Neuronal stem cell (in vitro differentiated cells): ENCODE results near the gene GBE1.
A peak's percentile ranks its signal among the peaks of the same experiment; 100 is the strongest.

Source experiments
- DNase-seq: peaks from one replicate; pipeline ENCODE4 v3.0.0-alpha.2; 2013; ENCODE audit warnings: low spot score
- H2AFZ ChIP-seq: one replicate; pipeline ENCODE4 v1.6.1; 2013; ENCODE audit warnings: mild to moderate bottlenecking, low read length, inconsistent platforms
- H2AK5ac ChIP-seq: 2 replicates; pipeline ENCODE4 v1.6.1; 2013; ENCODE audit warnings: low read depth, mild to moderate bottlenecking, inconsistent platforms, low read length, moderate library complexity, mixed read lengths
- H2BK120ac ChIP-seq: 2 replicates; pipeline ENCODE4 v1.6.1; 2013; ENCODE audit warnings: low read depth, mild to moderate bottlenecking, inconsistent platforms, low read length, moderate library complexity, mixed read lengths
- H2BK12ac ChIP-seq: one replicate; pipeline ENCODE4 v1.6.1; 2013; ENCODE audit warnings: low read length, inconsistent platforms
- H2BK15ac ChIP-seq: 2 replicates; pipeline ENCODE4 v1.6.1; 2013; ENCODE audit warnings: mild to moderate bottlenecking, low read length, inconsistent platforms, mixed read lengths
- H2BK5ac ChIP-seq: one replicate; pipeline ENCODE4 v1.6.1; 2013; ENCODE audit warnings: inconsistent platforms, mild to moderate bottlenecking, low read length, moderate library complexity
- H3K14ac ChIP-seq: one replicate; pipeline ENCODE4 v1.6.1; 2013; ENCODE audit warnings: low read length, inconsistent platforms
- H3K18ac ChIP-seq: 2 replicates; pipeline ENCODE4 v1.6.1; 2013; ENCODE audit warnings: low read length, inconsistent platforms
- H3K23ac ChIP-seq: 2 replicates; pipeline ENCODE4 v1.6.1; 2013; ENCODE audit warnings: low read depth, mild to moderate bottlenecking, mixed read lengths, low read length, inconsistent platforms; ENCODE audit not compliant: poor library complexity
- H3K27ac ChIP-seq: replicated peaks from 3 replicates; pipeline ENCODE4 v1.5.1; 2013; ENCODE audit warnings: low read length, inconsistent platforms
- H3K27me3 ChIP-seq, 3 experiments: 2 replicates each; pipeline ENCODE4 v1.6.1; 2013; ENCODE audit warnings: low read length in 3 of 3, mild to moderate bottlenecking in 2 of 3, inconsistent platforms in 1 of 3, low read depth in 1 of 3, mixed read lengths in 1 of 3, moderate library complexity in 1 of 3; ENCODE audit not compliant: control insufficient read depth in 3 of 3, insufficient read depth in 3 of 3
- H3K36me3 ChIP-seq, 2 donors: replicated peaks in 1 of 2; 2 replicates each; pipeline ENCODE4 v1.6.1; 2013; ENCODE audit warnings: low read length in 2 of 2; ENCODE audit not compliant: control insufficient read depth in 2 of 2, insufficient read depth in 2 of 2
- H3K4ac ChIP-seq: 2 replicates; pipeline ENCODE4 v1.6.1; 2013; ENCODE audit warnings: inconsistent platforms, mild to moderate bottlenecking, low read length, moderate library complexity
- H3K4me1 ChIP-seq, 2 donors: 1 replicate in 1 of 2; 2 replicates in 1 of 2; pipeline ENCODE4 v1.6.1; 2013; ENCODE audit warnings: low read length in 2 of 2, low read depth in 1 of 2; ENCODE audit not compliant: control insufficient read depth in 2 of 2, insufficient read depth in 1 of 2
- H3K4me2 ChIP-seq: one replicate; pipeline ENCODE4 v1.6.1; 2013; ENCODE audit warnings: mild to moderate bottlenecking, low read length, inconsistent platforms; ENCODE audit not compliant: insufficient read depth, poor library complexity, severe bottlenecking
- H3K4me3 ChIP-seq, 2 donors: 2 replicates each; pipeline ENCODE4 v1.5.1; 2013; ENCODE audit warnings: low read length in 2 of 2, mild to moderate bottlenecking in 2 of 2, inconsistent platforms in 1 of 2, moderate library complexity in 1 of 2
- H3K79me1 ChIP-seq: one replicate; pipeline ENCODE4 v1.6.1; 2013; ENCODE audit warnings: low read depth, mild to moderate bottlenecking, inconsistent platforms, low read length, moderate library complexity
- H3K9ac ChIP-seq: one replicate; pipeline ENCODE4 v1.6.1; 2013; ENCODE audit warnings: mild to moderate bottlenecking, low read depth, low read length, inconsistent platforms; ENCODE audit not compliant: poor library complexity
- H3K9me3 ChIP-seq, 2 donors: replicated peaks in 1 of 2; 2 replicates each; pipeline versions ENCODE3 to v1.6.1; 2013; ENCODE audit warnings: low read length in 2 of 2, mild to moderate bottlenecking in 2 of 2, inconsistent platforms in 1 of 2, low read depth in 1 of 2, mixed read lengths in 1 of 2, moderate library complexity in 1 of 2; ENCODE audit not compliant: control insufficient read depth in 2 of 2, insufficient read depth in 1 of 2
- H4K8ac ChIP-seq: one replicate; pipeline ENCODE4 v1.6.1; 2013; ENCODE audit warnings: low read depth, mild to moderate bottlenecking, inconsistent platforms, low read length, moderate library complexity
- H4K91ac ChIP-seq: one replicate; pipeline ENCODE4 v1.6.1; 2013; ENCODE audit warnings: low read length, low read depth, mild to moderate bottlenecking, inconsistent platforms; ENCODE audit not compliant: poor library complexity
- WGBS, 2 donors: extraction: QIAGEN DNeasy Blood & Tissue Kit; methylation state at CpG; one replicate each; pipeline ENCODE4 v1.1.7; 2013; ENCODE audit warnings: missing lambda C conversion rate in 2 of 2, mixed read lengths in 1 of 2; ENCODE audit not compliant: insufficient read length in 2 of 2, insufficient replicate concordance in 1 of 2; ENCODE audit errors: extremely low coverage in 2 of 2; 5-methylcytosine and 5-hydroxymethylcytosine counted together

GBE1 gene

GRCh38 chr3:81726132-81726531 lies 35.3 kb downstream of the GBE1 start:
- Histone ChIP-seq H3K4ac (no peak overlapping the region), H2BK120ac (no peak overlapping the region), H3K79me1 (no peaks in the 10 kb centered on the region), H3K4me1 (peaks cover 0 to 15% of the 10 kb centered on the region in 2 donors), H3K9me3 (no peaks in the 10 kb centered on the region), H3K18ac (no peak overlapping the region), H2AFZ (no peak overlapping the region), H3K27ac (no peak overlapping the region), H2BK12ac (no peak overlapping the region), H3K27me3 (no peaks in the 10 kb centered on the region), H4K8ac (no peak overlapping the region), H3K36me3 (no peaks in the 10 kb centered on the region), H2AK5ac (no peak overlapping the region), H2BK5ac (no peak overlapping the region), H3K9ac (no peak overlapping the region), H3K14ac (no peak overlapping the region), H3K23ac (no peak overlapping the region), H3K4me3 (no peak overlapping the region), H3K4me2 (no peak overlapping the region), H4K91ac (no peak overlapping the region), H2BK15ac (no peak overlapping the region)
- WGBS, 2 donors = no CpG with 5 or more reads among the region's 2 CpGs
- no peak for DNase-seq

DNA sequence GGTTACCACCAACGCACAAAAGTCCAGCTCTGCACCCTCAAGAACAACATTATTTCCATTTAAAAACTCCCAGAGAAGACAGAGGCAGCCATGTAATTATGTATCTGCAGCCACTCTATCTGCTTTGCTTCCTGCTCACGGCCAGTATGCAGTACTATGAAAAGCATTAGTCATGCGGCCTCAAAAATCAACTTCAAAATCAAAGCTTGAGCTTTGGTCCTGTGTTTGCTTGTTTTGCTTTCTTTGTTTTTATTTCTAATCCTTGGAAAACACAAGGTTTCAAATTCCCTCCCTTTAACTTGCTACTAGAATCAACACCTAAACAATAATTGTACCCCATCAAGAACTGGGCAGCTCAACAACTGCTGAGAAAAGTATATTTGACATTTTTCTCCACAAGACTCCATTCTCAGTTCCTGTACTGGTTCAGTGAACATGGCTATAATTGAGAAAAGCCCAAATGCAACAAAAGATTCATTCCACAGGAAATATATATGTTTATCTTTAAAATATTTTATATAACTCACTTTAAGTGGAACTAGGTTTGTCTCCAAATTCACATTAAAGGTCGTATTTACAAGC lies 37.6 kb downstream of the GBE1 start:
- H3K23ac ChIP-seq = no peak overlapping the region
- H3K9me3 ChIP-seq = no peaks in the 10 kb centered on the region
- H2BK5ac ChIP-seq = no peak overlapping the region
- H3K18ac ChIP-seq = no peak overlapping the region
- H3K4me1 ChIP-seq = peaks cover 0 to 15% of the 10 kb centered on the region in 2 donors
- no peak overlapping the region for H4K91ac ChIP-seq
- no peak for DNase-seq
- no peaks in the 10 kb centered on the region for H3K36me3 ChIP-seq
- WGBS, 2 donors = no CpG with 5 or more reads among the region's 4 CpGs
- H3K4me2 ChIP-seq = no peak overlapping the region
- no peak overlapping the region for H3K9ac ChIP-seq
- H3K14ac ChIP-seq = no peak overlapping the region
- H3K79me1 ChIP-seq = no peaks in the 10 kb centered on the region
- no peak overlapping the region for H2BK12ac ChIP-seq
- no peak overlapping the region for H2AK5ac ChIP-seq
- H4K8ac ChIP-seq = no peak overlapping the region
- no peak overlapping the region for H2BK15ac ChIP-seq
- H3K4me3 ChIP-seq = peak overlapping the region in 1 of 2 donors; percentile 11
- no peaks in the 10 kb centered on the region for H3K27me3 ChIP-seq
- peak overlapping the region; percentile 86 for H2AFZ ChIP-seq
- no peak overlapping the region for H3K4ac ChIP-seq
- H2BK120ac ChIP-seq = no peak overlapping the region
- no peak overlapping the region for H3K27ac ChIP-seq

DNA sequence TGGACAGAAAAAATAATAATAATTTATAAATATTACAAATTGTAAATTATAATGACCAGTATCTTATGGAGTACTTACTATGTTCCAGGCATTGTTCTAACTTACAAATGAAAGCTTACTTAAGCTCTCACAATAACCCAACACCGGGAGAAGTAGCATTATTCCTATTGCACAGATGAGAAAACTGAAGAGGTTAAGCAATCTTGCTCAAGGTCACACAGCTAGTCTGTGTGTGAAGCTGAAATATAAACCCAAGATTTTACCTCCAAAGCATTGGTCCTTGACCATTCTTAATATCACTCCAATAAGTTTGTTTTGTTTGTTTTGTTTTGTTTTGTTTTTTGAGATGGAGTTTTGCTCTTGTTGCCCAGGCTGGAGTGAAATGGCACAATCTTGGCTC lies 43.1 kb downstream of the GBE1 start:
- Histone ChIP-seq H3K23ac (no peak overlapping the region), H2BK12ac (no peak overlapping the region), H3K36me3 (no peaks in the 10 kb centered on the region), H3K9me3 (no peaks in the 10 kb centered on the region), H3K27ac (no peak overlapping the region), H3K4me2 (no peak overlapping the region), H2BK5ac (no peak overlapping the region), H3K4ac (no peak overlapping the region), H3K14ac (no peak overlapping the region), H3K4me3 (no peak overlapping the region), H3K18ac (no peak overlapping the region), H2BK15ac (no peak overlapping the region), H3K27me3 (no peaks in the 10 kb centered on the region), H3K4me1 (peaks cover 0 to under 1% of the 10 kb centered on the region in 2 donors), H4K8ac (no peak overlapping the region), H4K91ac (no peak overlapping the region), H2AK5ac (no peak overlapping the region), H3K9ac (no peak overlapping the region), H3K79me1 (no peaks in the 10 kb centered on the region), H2BK120ac (no peak overlapping the region), H2AFZ (no peak overlapping the region)
- no CpG with 5 or more reads among the region's 1 CpG for WGBS, 2 donors
- no peak for DNase-seq

DNA sequence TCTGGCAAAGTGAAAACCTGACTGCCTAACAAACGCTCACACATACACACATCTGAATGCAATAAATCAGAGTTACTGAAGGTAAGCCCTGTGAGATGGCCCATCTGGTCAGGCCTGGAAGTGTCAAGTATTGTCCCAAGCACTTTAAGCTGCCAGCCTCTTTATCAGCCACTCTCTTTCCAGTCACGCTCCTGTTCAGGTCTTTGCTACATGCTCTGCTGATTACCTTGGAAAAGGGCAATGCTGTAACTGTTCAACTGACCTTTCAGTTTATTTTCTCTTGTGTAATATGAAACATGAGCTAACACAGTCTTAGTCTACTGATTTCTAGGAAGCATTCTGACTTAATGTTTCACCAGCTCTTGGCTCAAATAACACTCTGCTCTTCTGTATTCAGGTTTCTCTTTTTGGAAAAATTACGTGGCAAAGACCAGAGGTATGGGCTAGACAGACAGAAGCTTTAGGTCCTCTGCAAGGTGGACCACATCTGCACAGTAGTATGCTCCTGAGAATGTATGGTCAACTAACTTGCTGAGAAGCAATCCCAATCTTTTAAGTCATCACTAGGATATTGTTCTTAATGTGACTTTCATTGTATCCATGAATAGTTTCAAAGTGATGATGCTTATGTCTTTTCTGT lies 44.5 kb downstream of the GBE1 start:
- H3K4me1 ChIP-seq = no peaks in the 10 kb centered on the region
- H2AK5ac ChIP-seq = no peak overlapping the region
- H3K9ac ChIP-seq = no peak overlapping the region
- no peak overlapping the region for H3K23ac ChIP-seq
- no peak overlapping the region for H3K14ac ChIP-seq
- H2AFZ ChIP-seq = no peak overlapping the region
- no peak overlapping the region for H3K27ac ChIP-seq
- H4K91ac ChIP-seq = no peak overlapping the region
- no peak overlapping the region for H2BK5ac ChIP-seq
- no peak overlapping the region for H2BK120ac ChIP-seq
- no CpG with 5 or more reads among the region's 3 CpGs for WGBS, 2 donors
- H3K9me3 ChIP-seq = no peaks in the 10 kb centered on the region
- H3K4me3 ChIP-seq = no peak overlapping the region
- no peak overlapping the region for H4K8ac ChIP-seq
- no peaks in the 10 kb centered on the region for H3K79me1 ChIP-seq
- H3K27me3 ChIP-seq = no peaks in the 10 kb centered on the region
- no peak overlapping the region for H3K4ac ChIP-seq
- H2BK12ac ChIP-seq = no peak overlapping the region
- DNase-seq = no peak
- no peaks in the 10 kb centered on the region for H3K36me3 ChIP-seq
- H3K18ac ChIP-seq = no peak overlapping the region
- no peak overlapping the region for H2BK15ac ChIP-seq
- no peak overlapping the region for H3K4me2 ChIP-seq
